A673 (cell line): Measurements from ENCODE around the gene CHIC2.

Experiments used
- CTCF ChIP-seq: fragments of 300-800, 200-600 bp; sonication (generic); conservative IDR thresholded peaks from 2 replicates; pipeline ENCODE4 v1.5.1; 2017; ENCODE audit warnings: low read depth, mild to moderate bottlenecking, antibody characterized with exemption, low read length, moderate library complexity, mixed read lengths
- EZH2 ChIP-seq: fragments of 200-600 bp; sonication (generic); IDR thresholded peaks from 2 replicates; pipeline ENCODE4 v1.6.1; 2017; ENCODE audit warnings: borderline replicate concordance, low read depth, mild to moderate bottlenecking, mixed read lengths, antibody characterized with exemption, low read length; ENCODE audit not compliant: poor library complexity, severe bottlenecking

DNA sequence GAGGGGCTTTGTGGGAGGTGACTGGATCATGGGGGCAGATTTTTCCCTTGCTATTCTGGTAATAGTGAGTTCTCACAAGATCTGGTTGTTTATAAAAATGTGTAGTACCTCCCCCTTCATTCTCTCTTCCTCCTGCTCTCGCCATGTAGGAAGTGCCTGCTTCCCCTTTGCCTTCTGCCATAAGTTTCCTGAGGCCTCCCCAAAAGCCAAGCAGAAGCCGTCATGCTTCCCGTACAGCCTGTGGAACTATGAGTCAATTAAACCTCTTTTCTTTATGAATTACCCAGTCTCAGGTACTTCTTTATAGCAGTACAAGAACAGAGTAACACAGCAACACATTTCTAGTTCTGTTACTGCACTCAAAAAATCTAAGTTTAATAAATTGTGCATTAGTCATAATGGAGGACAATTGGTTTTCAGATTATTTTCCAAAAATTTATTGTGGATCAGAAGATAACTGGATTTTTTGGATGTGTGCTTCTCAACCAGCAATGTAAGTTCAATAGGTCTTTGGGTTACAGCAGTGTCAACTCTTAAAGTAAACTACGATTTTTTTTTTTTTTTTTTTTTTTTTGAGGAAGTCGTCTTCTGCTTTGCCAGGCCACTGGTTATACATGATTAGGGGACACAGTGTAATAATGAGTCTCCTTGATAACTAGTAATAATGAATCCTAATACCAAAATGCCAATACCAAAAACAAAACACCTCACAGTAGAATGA is 69.9 kb downstream of the CHIC2 start:
- TF ChIP-seq CTCF (no peak), EZH2 (no peak)
